Skeletal muscle satellite cell (primary cell): Measurements from ENCODE around the gene TAGAP.

Experiments used
- H3K27me3 ChIP-seq: 2 replicates; pipeline ENCODE4 v1.7.0; 2013; ENCODE audit warnings: low read length; ENCODE audit not compliant: control insufficient read depth, insufficient read depth
- H3K36me3 ChIP-seq: 2 replicates; pipeline ENCODE4 v1.7.0; 2013; ENCODE audit warnings: mild to moderate bottlenecking, control low read depth, low read length; ENCODE audit not compliant: insufficient read depth
- H3K4me1 ChIP-seq: 2 replicates; pipeline ENCODE4 v1.7.0; 2013; ENCODE audit warnings: low read length; ENCODE audit not compliant: control insufficient read depth, insufficient read depth
- H3K4me2 ChIP-seq: 2 replicates; pipeline ENCODE4 v1.7.0; 2013; ENCODE audit warnings: mild to moderate bottlenecking, low read length
- H3K4me3 ChIP-seq: 2 replicates; pipeline ENCODE4 v1.7.0; 2013; ENCODE audit warnings: low read length
- H3K9ac ChIP-seq: 2 replicates; pipeline ENCODE4 v1.7.0; 2013; ENCODE audit warnings: mild to moderate bottlenecking, low read depth, low read length, moderate library complexity
- H3K9me3 ChIP-seq: replicated peaks from 2 replicates; pipeline ENCODE4 v1.7.0; 2013; ENCODE audit warnings: mild to moderate bottlenecking, control low read depth, low read length

The TAGAP gene

GRCh38 chr6:159066483-159066882, 21.7 kb upstream of the TAGAP start:
- Histone ChIP-seq H3K9me3 (no peaks in the 10 kb centered on the region), H3K4me3 (no peak overlapping the region), H3K36me3 (no peaks in the 10 kb centered on the region), H3K4me1 (no peaks in the 10 kb centered on the region), H3K27me3 (peaks cover 76% of the 10 kb centered on the region), H3K4me2 (no peak overlapping the region), H3K9ac (no peak overlapping the region)

GRCh38 chr6:159065759-159066329, 21.1 kb upstream of the TAGAP start:
- H3K9me3 ChIP-seq, result no peaks in the 10 kb centered on the region
- no peak overlapping the region for H3K4me3 ChIP-seq

GRCh38 chr6:159065091-159065490, 20.3 kb upstream of the TAGAP start:
- Histone ChIP-seq H3K27me3 (peaks cover 77% of the 10 kb centered on the region), H3K4me3 (no peak overlapping the region), H3K36me3 (no peaks in the 10 kb centered on the region), H3K4me1 (no peaks in the 10 kb centered on the region), H3K9ac (no peak overlapping the region), H3K4me2 (no peak overlapping the region), H3K9me3 (no peaks in the 10 kb centered on the region)

More at GRCh38 chr6:159065759-159066329, 21.1 kb upstream of the TAGAP start:
- Histone ChIP-seq H3K4me2 (no peak overlapping the region), H3K27me3 (peaks cover 81% of the 10 kb centered on the region), H3K4me1 (no peaks in the 10 kb centered on the region), H3K36me3 (no peaks in the 10 kb centered on the region), H3K9ac (no peak overlapping the region)

- Histone ChIP-seq H3K9ac (no peak overlapping the region), H3K4me2 (no peak overlapping the region), H3K36me3 (no peaks in the 10 kb centered on the region), H3K4me3 (no peak overlapping the region), H3K4me1 (no peaks in the 10 kb centered on the region), H3K9me3 (no peaks in the 10 kb centered on the region), H3K27me3 (peaks cover 81% of the 10 kb centered on the region)
These were observed 19.7 kb upstream of the TAGAP start for GRCh38 chr6:159064477-159064876.

- peaks cover 76% of the 10 kb centered on the region for H3K27me3 ChIP-seq
- H3K9me3 ChIP-seq, result no peaks in the 10 kb centered on the region
- no peak overlapping the region for H3K9ac ChIP-seq
- no peaks in the 10 kb centered on the region for H3K4me1 ChIP-seq
- no peaks in the 10 kb centered on the region for H3K36me3 ChIP-seq
- H3K4me3 ChIP-seq, result no peak overlapping the region
- H3K4me2 ChIP-seq, result no peak overlapping the region
These were observed 18.8 kb upstream of the TAGAP start for GRCh38 chr6:159063549-159063948.

GRCh38 chr6:159062976-159063375, 18.2 kb upstream of the TAGAP start:
- no peaks in the 10 kb centered on the region for H3K9me3 ChIP-seq
- no peak overlapping the region for H3K9ac ChIP-seq
- H3K27me3 ChIP-seq, result peaks cover 70% of the 10 kb centered on the region
- H3K4me3 ChIP-seq, result no peak overlapping the region
- no peak overlapping the region for H3K4me2 ChIP-seq
- no peaks in the 10 kb centered on the region for H3K36me3 ChIP-seq
- H3K4me1 ChIP-seq, result no peaks in the 10 kb centered on the region

GRCh38 chr6:159062564-159062945, 17.8 kb upstream of the TAGAP start:
- Histone ChIP-seq H3K4me2 (no peak overlapping the region), H3K4me1 (no peaks in the 10 kb centered on the region), H3K4me3 (no peak overlapping the region), H3K9me3 (no peaks in the 10 kb centered on the region), H3K36me3 (no peaks in the 10 kb centered on the region), H3K9ac (no peak overlapping the region), H3K27me3 (peaks cover 70% of the 10 kb centered on the region)

GRCh38 chr6:159061805-159062563, 17.2 kb upstream of the TAGAP start:
- H3K4me3 ChIP-seq, result no peak overlapping the region
- H3K9ac ChIP-seq, result no peak overlapping the region
- H3K9me3 ChIP-seq, result no peaks in the 10 kb centered on the region
- H3K27me3 ChIP-seq, result peaks cover 66% of the 10 kb centered on the region
- H3K36me3 ChIP-seq, result no peaks in the 10 kb centered on the region
- H3K4me2 ChIP-seq, result no peak overlapping the region
- H3K4me1 ChIP-seq, result no peaks in the 10 kb centered on the region

- H3K27me3 ChIP-seq, result peaks cover 68% of the 10 kb centered on the region
- H3K9ac ChIP-seq, result no peak overlapping the region
- H3K4me2 ChIP-seq, result no peak overlapping the region
- H3K4me1 ChIP-seq, result no peaks in the 10 kb centered on the region
- no peaks in the 10 kb centered on the region for H3K36me3 ChIP-seq
- H3K9me3 ChIP-seq, result no peaks in the 10 kb centered on the region
- H3K4me3 ChIP-seq, result no peak overlapping the region
These were observed 16.4 kb upstream of the TAGAP start for GRCh38 chr6:159061146-159061545.

GRCh38 chr6:159059885-159060506, 15.2 kb upstream of the TAGAP start:
- H3K27me3 ChIP-seq, result peaks cover 67% of the 10 kb centered on the region
- no peaks in the 10 kb centered on the region for H3K36me3 ChIP-seq
- no peak overlapping the region for H3K4me2 ChIP-seq
- no peak overlapping the region for H3K4me3 ChIP-seq
- H3K9me3 ChIP-seq, result no peaks in the 10 kb centered on the region
- no peaks in the 10 kb centered on the region for H3K4me1 ChIP-seq
- H3K9ac ChIP-seq, result no peak overlapping the region

- H3K4me2 ChIP-seq, result no peak overlapping the region
- no peak overlapping the region for H3K9ac ChIP-seq
- H3K4me3 ChIP-seq, result no peak overlapping the region
- no peaks in the 10 kb centered on the region for H3K9me3 ChIP-seq
- H3K4me1 ChIP-seq, result no peaks in the 10 kb centered on the region
- H3K36me3 ChIP-seq, result no peaks in the 10 kb centered on the region
- H3K27me3 ChIP-seq, result peaks cover 61% of the 10 kb centered on the region
These were observed 14.3 kb upstream of the TAGAP start for GRCh38 chr6:159059141-159059540.
